ENCODE data around the gene ANXA2R.

The ANXA2R gene

GRCh38 chr5:43019614-43020398 lies 20.3 kb downstream of the ANXA2R start:
- DNase-seq = peak; percentile 86
- Histone ChIP-seq H3K79me2 (ENCODE audit: insufficient read depth, low read length) (peaks cover 89% of the 10 kb centered on the region), H3K4me1 (ENCODE audit: insufficient read depth, low read length) (peaks cover 38% of the 10 kb centered on the region), H3K4me3 (ENCODE audit: low read depth in 1 of 2, low read length in 2 of 2) (peak overlapping the region; percentile 61 to 69), H4K20me1 (ENCODE audit: insufficient read depth, low read length) (no peaks in the 10 kb centered on the region), H2AFZ (ENCODE audit: low read depth, low read length) (peak overlapping the region; percentile 48), H3K27me3 (ENCODE audit: insufficient read depth, low read length, poor library complexity) (no peaks in the 10 kb centered on the region), H3K9me3 (ENCODE audit: insufficient read depth, low read length, severe bottlenecking) (no peaks in the 10 kb centered on the region), H3K36me3 (ENCODE audit: insufficient read depth, low read length) (no peaks in the 10 kb centered on the region), H3K27ac (ENCODE audit: low read length) (peak overlapping the region; percentile 95), H3K9ac (ENCODE audit: low read depth, low read length) (peak overlapping the region; percentile 83), H3K4me2 (ENCODE audit: insufficient read depth, low read length) (peak overlapping the region; percentile 90)
- ATAC-seq (ENCODE audit: insufficient read depth, low read depth) = peak; percentile 71
- TF ChIP-seq EZH2 (IDR thresholded peaks at IDR 0.05; ENCODE audit: borderline replicate concordance, low read depth, low read length, severe bottlenecking) = no peak
- TF ChIP-seq CTCF (IDR thresholded peaks at IDR 0.05; ENCODE audit: borderline replicate concordance, extremely low read depth, low read length, poor library complexity, severe bottlenecking) = peak; percentile 68

- Histone ChIP-seq H3K27me3 (ENCODE audit: insufficient read depth, low read length, poor library complexity) (no peaks in the 10 kb centered on the region), H3K4me3 (ENCODE audit: low read depth in 1 of 2, low read length in 2 of 2) (peak overlapping the region; percentile 61 to 69), H3K4me1 (ENCODE audit: insufficient read depth, low read length) (peaks cover 42% of the 10 kb centered on the region), H2AFZ (ENCODE audit: low read depth, low read length) (peak overlapping the region; percentile 57), H3K9ac (ENCODE audit: low read depth, low read length) (peak overlapping the region; percentile 83), H3K79me2 (ENCODE audit: insufficient read depth, low read length) (peaks cover 89% of the 10 kb centered on the region), H3K9me3 (ENCODE audit: insufficient read depth, low read length, severe bottlenecking) (no peaks in the 10 kb centered on the region), H3K27ac (ENCODE audit: low read length) (peak overlapping the region; percentile 95), H3K36me3 (ENCODE audit: insufficient read depth, low read length) (0 out of 2 replicates have a peak, but pooled peaks cover 1% of the 10 kb centered on the region), H3K4me2 (ENCODE audit: insufficient read depth, low read length) (peak overlapping the region; percentile 90), H4K20me1 (ENCODE audit: insufficient read depth, low read length) (no peaks in the 10 kb centered on the region)
- ATAC-seq (ENCODE audit: insufficient read depth, low read depth) = no peak
- TF ChIP-seq EZH2 (IDR thresholded peaks at IDR 0.05; ENCODE audit: borderline replicate concordance, low read depth, low read length, severe bottlenecking) = no peak
- TF ChIP-seq CTCF (IDR thresholded peaks at IDR 0.05; ENCODE audit: borderline replicate concordance, extremely low read depth, low read length, poor library complexity, severe bottlenecking) = no peak
- DNase-seq = no peak
Observed at GRCh38 chr5:43019291-43019613, 20.9 kb downstream of the ANXA2R start.

- Histone ChIP-seq H3K4me2 (ENCODE audit: insufficient read depth, low read length) (peak overlapping the region; percentile 90), H3K4me3 (ENCODE audit: low read depth in 1 of 2, low read length in 2 of 2) (peak overlapping the region; percentile 61 to 69), H3K4me1 (ENCODE audit: insufficient read depth, low read length) (peaks cover 46% of the 10 kb centered on the region), H3K27me3 (ENCODE audit: insufficient read depth, low read length, poor library complexity) (no peaks in the 10 kb centered on the region), H3K9me3 (ENCODE audit: insufficient read depth, low read length, severe bottlenecking) (no peaks in the 10 kb centered on the region), H4K20me1 (ENCODE audit: insufficient read depth, low read length) (no peaks in the 10 kb centered on the region), H3K9ac (ENCODE audit: low read depth, low read length) (peak overlapping the region; percentile 83), H2AFZ (ENCODE audit: low read depth, low read length) (peak overlapping the region; percentile 21), H3K79me2 (ENCODE audit: insufficient read depth, low read length) (peaks cover 81% of the 10 kb centered on the region), H3K36me3 (ENCODE audit: insufficient read depth, low read length) (0 out of 2 replicates have a peak, but pooled peaks cover 4% of the 10 kb centered on the region), H3K27ac (ENCODE audit: low read length) (peak overlapping the region; percentile 95)
- DNase-seq (peak; percentile 71), ATAC-seq (ENCODE audit: insufficient read depth, low read depth) (peak; percentile 54)
- TF ChIP-seq EZH2 (IDR thresholded peaks at IDR 0.05; ENCODE audit: borderline replicate concordance, low read depth, low read length, severe bottlenecking) = no peak
- TF ChIP-seq CTCF (IDR thresholded peaks at IDR 0.05; ENCODE audit: borderline replicate concordance, extremely low read depth, low read length, poor library complexity, severe bottlenecking) = no peak
Observed at GRCh38 chr5:43017428-43017815, 22.7 kb downstream of the ANXA2R start.
